Ovary (tissue), 9 donors: ENCODE measurements around the gene ATP13A2. TPM values are rescaled to one million over a fixed set of nuclear protein-coding genes. Genes with fewer than 3 reads are reported as not detected.

ENCODE experiments used
- DNase-seq, 5 donors: peaks; one replicate each; pipeline ENCODE4 v3.0.0-alpha.2; 2019 to 2020
- H3K27ac ChIP-seq, 2 donors: fragments of 200-600 bp; one replicate each; pipeline versions ENCODE4 v1.5.1 to v1.8.0; 2019 to 2022
- H3K27me3 ChIP-seq: fragments of 200-600 bp; one replicate; pipeline ENCODE4 v1.8.0; 2022
- H3K36me3 ChIP-seq: fragments of 200-600 bp; sonication (generic); one replicate; pipeline ENCODE4 v1.5.1; 2019
- H3K4me1 ChIP-seq: one replicate; pipeline ENCODE4 v1.8.1; 2013; ENCODE audit warnings: mild to moderate bottlenecking, moderate library complexity; ENCODE audit not compliant: insufficient read depth
- H3K4me3 ChIP-seq: fragments of 200-600 bp; sonication (generic); one replicate; pipeline ENCODE4 v1.5.1; 2017
- H3K9me3 ChIP-seq, 2 donors: fragments of 200-600 bp in 1 of 2; sonication (generic) in 1 of 2; one replicate each; pipeline versions ENCODE4 v1.5.1 to v1.8.1; 2013 to 2019; ENCODE audit warnings: mild to moderate bottlenecking in 1 of 2, moderate library complexity in 1 of 2
- EP300 ChIP-seq: sonication (generic); formaldehyde crosslinking; IDR thresholded peaks from one replicate; pipeline ENCODE4 v1.6.1; 2017; ENCODE audit warnings: antibody characterized with exemption
- POLR2A ChIP-seq: fragments of 450-650 bp; IDR thresholded peaks from one replicate; pipeline ENCODE4 v1.6.1; 2017; ENCODE audit warnings: antibody characterized with exemption, mild to moderate bottlenecking, moderate library complexity
- WGBS, 3 donors: extraction: QIAGEN DNeasy Blood & Tissue Kit in 1 of 3; methylation state at CpG; one replicate each; pipeline versions ENCODE4 v1.1.5 to v1.1.7; 2013 to 2017; 5-methylcytosine and 5-hydroxymethylcytosine counted together
- intact Hi-C, 4 donors: fragments of 100-400 bp; cut with DNase I; formaldehyde crosslinking; loops; one replicate each; pipeline versions ENCODE4 v1.11.0 to v1.15.1; 2022 to 2023
- polyA plus RNA-seq, 2 donors: library from polyadenylated mRNA; stranded (reverse); fragments of 200-250 nt in 1 of 2; fragments of 350-450 nt in 1 of 2; fragmentation: Illumina TruSeq in 1 of 2; extraction: RNeasy Lipid Tissue Mini Kit (QIAGEN cat#74804) in 1 of 2; gene quantifications; one replicate each; pipeline ENCODE4 v1.2.3, GENCODE V29; 2013 to 2014
- total RNA-seq, 7 donors: library from RNA; depleted of rRNA in 2 of 7; stranded (reverse); fragments of >200 nt in 2 of 7; fragmentation: NEBNext Ultra II Directional in 3 of 7; extraction: Animal tissue kit (Norgen Biotek cat#: 25700) in 3 of 7; gene quantifications; one replicate each; pipeline versions ENCODE4 v1.1.0 to v1.2.4, GENCODE V29; 2016 to 2023
- TF ChIP-seq, protein P1 (sequence below), 3 donors: fragments of 450-650 bp in 2 of 3; fragments of 200-600 bp in 1 of 3; IDR thresholded peaks; one replicate each; pipeline versions ENCODE4 v1.5.1 to v1.8.0; 2016 to 2022; ENCODE audit warnings: antibody characterized with exemption in 3 of 3, mild to moderate bottlenecking in 1 of 3
- donor health status: DM: no; HTN: no; CAD: no; lungs with moderate emphysema.
- donor health status: DM: no; HTN: no; CAD: no.
- donor health status: Bipolar disorder and iron deficiency.
- donor health status: DM: yes; HTN: yes; CAD: no.
- donor health status: DM: no; HTN: no; CAD: no.
- donor health status: DM: yes; HTN: yes; CAD: no.

The ATP13A2 gene
- total and polyA plus RNA-seq, 9 donors: 8.8 to 24.1 (median 18.7) TPM

DNA sequence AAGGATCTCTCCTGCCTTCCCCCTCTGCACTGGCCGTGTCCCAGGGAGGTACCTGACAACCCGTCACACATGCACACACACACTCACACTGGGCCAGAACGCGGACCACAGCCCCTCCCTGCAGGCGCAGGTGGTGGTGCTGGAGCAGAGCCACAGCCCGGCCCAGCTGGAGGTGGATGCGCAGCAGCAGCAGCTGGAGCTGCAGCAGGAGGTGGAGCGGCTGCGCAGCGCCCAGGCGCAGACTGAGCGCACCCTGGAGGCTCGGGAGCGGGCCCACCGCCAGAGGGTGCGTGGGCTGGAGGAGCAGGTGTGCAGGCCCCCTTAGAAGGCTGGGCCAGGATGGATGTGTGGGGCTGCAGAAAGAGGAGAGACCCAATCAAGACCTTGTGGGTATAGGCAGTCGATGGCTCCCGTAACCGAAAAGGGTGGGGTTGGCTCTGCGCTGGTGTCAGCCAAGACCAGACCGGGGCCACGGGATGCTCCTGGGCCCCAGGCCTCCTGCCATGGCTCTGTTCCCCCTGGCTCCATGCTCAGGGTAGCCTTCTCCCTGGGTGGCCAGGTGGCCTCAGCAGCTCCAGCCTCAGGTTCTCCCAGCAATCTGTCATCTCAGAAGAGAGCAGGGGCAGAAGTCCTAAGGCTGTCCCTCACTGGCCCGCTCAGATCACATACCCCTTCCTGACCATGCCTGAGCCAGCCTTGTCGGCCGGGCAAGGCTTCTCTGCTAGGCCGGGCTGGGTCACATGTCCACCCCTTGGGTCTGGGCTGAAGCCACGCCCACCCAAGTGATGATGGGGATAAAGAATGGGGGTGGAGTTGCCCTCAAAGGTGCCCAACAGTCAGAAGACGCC is 40.2 kb downstream of the ATP13A2 start:
- Histone ChIP-seq H3K4me3 (no peak overlapping the region), H3K4me1 (peaks cover 12% of the 10 kb centered on the region), H3K9me3 (no peaks in the 10 kb centered on the region), H3K36me3 (no peaks in the 10 kb centered on the region), H3K27me3 (no peaks in the 10 kb centered on the region), H3K27ac (no peak overlapping the region)
- 49 to 68% (median 49%) methylated on average over 25 to 28 of the region's 28 CpGs for WGBS, 3 donors
- TF ChIP-seq, protein P1, sequence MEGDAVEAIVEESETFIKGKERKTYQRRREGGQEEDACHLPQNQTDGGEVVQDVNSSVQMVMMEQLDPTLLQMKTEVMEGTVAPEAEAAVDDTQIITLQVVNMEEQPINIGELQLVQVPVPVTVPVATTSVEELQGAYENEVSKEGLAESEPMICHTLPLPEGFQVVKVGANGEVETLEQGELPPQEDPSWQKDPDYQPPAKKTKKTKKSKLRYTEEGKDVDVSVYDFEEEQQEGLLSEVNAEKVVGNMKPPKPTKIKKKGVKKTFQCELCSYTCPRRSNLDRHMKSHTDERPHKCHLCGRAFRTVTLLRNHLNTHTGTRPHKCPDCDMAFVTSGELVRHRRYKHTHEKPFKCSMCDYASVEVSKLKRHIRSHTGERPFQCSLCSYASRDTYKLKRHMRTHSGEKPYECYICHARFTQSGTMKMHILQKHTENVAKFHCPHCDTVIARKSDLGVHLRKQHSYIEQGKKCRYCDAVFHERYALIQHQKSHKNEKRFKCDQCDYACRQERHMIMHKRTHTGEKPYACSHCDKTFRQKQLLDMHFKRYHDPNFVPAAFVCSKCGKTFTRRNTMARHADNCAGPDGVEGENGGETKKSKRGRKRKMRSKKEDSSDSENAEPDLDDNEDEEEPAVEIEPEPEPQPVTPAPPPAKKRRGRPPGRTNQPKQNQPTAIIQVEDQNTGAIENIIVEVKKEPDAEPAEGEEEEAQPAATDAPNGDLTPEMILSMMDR (IDR thresholded peaks at IDR 0.05): no peak
- no peak for TF ChIP-seq EP300
- TF ChIP-seq POLR2A: no peak
- intact Hi-C loops: no loop called here
- DNase-seq: peak in 1 of 5 donors; percentile 54

DNA sequence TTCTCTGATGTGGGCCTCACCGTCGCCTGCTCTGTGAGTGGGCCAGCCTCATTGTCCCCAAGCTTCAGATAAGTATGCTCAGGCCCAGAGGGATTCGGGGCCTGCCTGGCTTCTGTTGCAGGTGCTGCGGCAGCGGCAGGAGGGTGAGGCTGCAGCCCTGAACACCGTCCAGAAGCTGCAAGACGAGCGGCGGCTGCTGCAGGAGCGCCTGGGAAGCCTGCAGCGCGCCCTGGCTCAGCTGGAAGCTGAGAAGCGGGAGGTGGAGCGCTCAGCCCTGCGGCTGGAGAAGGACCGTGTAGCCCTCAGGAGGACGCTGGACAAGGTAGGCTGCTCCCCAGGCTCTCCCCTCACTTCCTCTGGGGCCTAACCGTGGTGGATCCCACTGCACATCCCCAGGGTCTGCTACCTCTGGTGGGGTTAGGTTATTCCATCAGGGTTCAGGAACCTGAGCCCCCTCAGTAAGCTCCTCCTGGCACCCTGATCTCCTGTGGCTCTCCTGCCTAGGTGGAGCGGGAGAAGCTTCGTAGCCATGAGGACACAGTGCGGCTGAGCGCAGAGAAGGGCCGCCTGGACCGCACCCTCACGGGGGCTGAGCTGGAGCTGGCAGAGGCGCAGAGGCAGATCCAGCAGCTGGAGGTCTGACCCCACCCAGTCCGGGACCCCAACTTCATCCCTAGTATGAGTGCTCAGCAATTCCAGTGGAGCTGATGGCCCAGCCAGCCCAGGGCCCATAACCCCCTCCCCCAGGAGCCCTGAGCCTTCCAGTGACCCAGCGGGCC is 41.4 kb downstream of the ATP13A2 start:
- 95 to 97% (median 96%) methylated on average over 28 of the region's 28 CpGs for WGBS, 3 donors
- no peaks in the 10 kb centered on the region for H3K36me3 ChIP-seq
- intact Hi-C loops: no loop called here

DNA sequence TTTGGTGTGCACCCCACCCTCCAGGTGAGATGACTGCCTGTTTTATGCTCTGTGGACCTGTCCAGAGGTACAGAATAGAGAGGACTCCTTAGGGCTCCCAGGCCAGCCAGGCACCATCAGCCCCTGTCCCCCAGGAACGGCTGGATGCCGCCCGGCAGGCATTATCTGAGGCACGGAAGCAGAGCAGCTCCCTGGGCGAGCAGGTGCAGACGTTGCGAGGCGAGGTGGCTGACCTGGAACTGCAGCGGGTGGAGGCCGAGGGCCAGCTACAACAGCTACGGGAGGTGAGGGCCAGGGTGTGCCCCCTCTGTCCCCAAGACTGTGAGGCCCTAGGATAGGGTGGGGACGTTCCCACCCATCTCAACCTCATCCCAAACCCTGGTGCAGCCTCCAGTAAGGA is 42.1 kb downstream of the ATP13A2 start:
- no peaks in the 10 kb centered on the region for H3K36me3 ChIP-seq
- H3K9me3 ChIP-seq: no peaks in the 10 kb centered on the region
- no peak for DNase-seq
- no peak overlapping the region for H3K4me3 ChIP-seq
- no peaks in the 10 kb centered on the region for H3K27me3 ChIP-seq
- no peak overlapping the region for H3K27ac ChIP-seq
- WGBS, 3 donors: 95% methylated on average over 11 to 12 of the region's 12 CpGs
- no peak for TF ChIP-seq POLR2A
- TF ChIP-seq EP300: no peak
- TF ChIP-seq, protein P1 (IDR thresholded peaks at IDR 0.05): no peak
- intact Hi-C loops: no loop called here
- peaks cover 14% of the 10 kb centered on the region for H3K4me1 ChIP-seq

More for the DNA sequence above, 41.4 kb downstream of the ATP13A2 start:
- no peak overlapping the region for H3K27ac ChIP-seq
- H3K4me1 ChIP-seq: peaks cover 14% of the 10 kb centered on the region
- DNase-seq: no peak
- H3K4me3 ChIP-seq: no peak overlapping the region
- no peak for TF ChIP-seq EP300
- TF ChIP-seq, protein P1 (IDR thresholded peaks at IDR 0.05): no peak
- TF ChIP-seq POLR2A: no peak
- H3K9me3 ChIP-seq: no peaks in the 10 kb centered on the region
- no peaks in the 10 kb centered on the region for H3K27me3 ChIP-seq

DNA sequence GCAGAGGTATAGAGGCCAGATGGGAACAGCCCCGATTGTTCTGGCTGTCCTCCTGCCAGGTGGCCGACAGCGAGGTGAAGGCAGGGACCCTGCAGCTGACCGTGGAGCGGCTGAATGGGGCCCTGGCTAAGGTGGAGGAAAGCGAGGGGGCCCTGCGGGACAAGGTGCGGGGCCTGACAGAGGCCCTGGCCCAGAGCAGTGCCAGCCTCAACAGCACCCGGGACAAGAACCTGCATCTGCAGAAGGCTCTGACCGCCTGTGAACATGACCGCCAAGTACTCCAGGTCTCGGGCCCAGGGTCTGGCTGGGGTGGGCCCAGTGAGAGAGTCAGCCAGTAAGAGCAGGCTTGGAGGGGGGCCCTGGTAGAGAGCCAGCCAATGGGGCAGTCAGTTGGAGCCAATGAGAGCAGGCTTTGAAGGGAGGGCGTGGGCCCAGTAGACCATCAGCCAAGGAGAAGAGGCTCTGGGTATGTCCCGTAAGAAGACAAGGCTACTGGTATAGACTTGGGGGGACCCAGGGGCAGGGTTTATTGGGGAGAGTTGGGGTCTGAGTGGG is 42.6 kb downstream of the ATP13A2 start:
- intact Hi-C loops: no loop called here
- no peaks in the 10 kb centered on the region for H3K36me3 ChIP-seq

More for the DNA sequence above, 42.6 kb downstream of the ATP13A2 start:
- no peak for TF ChIP-seq EP300
- TF ChIP-seq, protein P1 (IDR thresholded peaks at IDR 0.05): no peak
- no peak for TF ChIP-seq POLR2A
- Histone ChIP-seq H3K4me3 (no peak overlapping the region), H3K27ac (no peak overlapping the region), H3K4me1 (peaks cover 14% of the 10 kb centered on the region), H3K9me3 (no peaks in the 10 kb centered on the region), H3K27me3 (no peaks in the 10 kb centered on the region)
- WGBS, 3 donors: 88 to 93% (median 90%) methylated on average over 14 of the region's 14 CpGs
- DNase-seq: no peak
